Testis (tissue), 3 donors: ENCODE data around the gene CLCF1. TPM values are rescaled to one million over a fixed set of nuclear protein-coding genes. Genes with fewer than 3 reads are reported as not detected.

Experiments
- DNase-seq: peaks from one replicate; pipeline ENCODE4 v3.0.0-alpha.2; 2019
- H3K27ac ChIP-seq, 2 donors: fragments of 200-600 bp; sonication (generic); one replicate each; pipeline ENCODE4 v1.5.1; 2019
- H3K27me3 ChIP-seq: fragments of 200-600 bp; sonication (generic); one replicate; pipeline ENCODE4 v1.5.1; 2019
- H3K36me3 ChIP-seq: fragments of 200-600 bp; sonication (generic); one replicate; pipeline ENCODE4 v1.5.1; 2017; ENCODE audit warnings: low read depth; ENCODE audit errors: missing control alignments
- H3K4me1 ChIP-seq: fragments of 200-600 bp; sonication (generic); one replicate; pipeline ENCODE4 v1.5.1; 2019
- H3K4me3 ChIP-seq, 2 donors: fragments of 200-600 bp; sonication (generic); one replicate each; pipeline ENCODE4 v1.5.1; 2017 to 2019
- H3K9me3 ChIP-seq: fragments of 200-600 bp; sonication (generic); one replicate; pipeline ENCODE4 v1.5.1; 2017
- CTCF ChIP-seq, 3 experiments: fragments of 450-650 bp in 2 of 3; fragments of 200-600 bp in 1 of 3; sonication (generic) in 1 of 3; IDR thresholded peaks; one replicate each; pipeline ENCODE4 v1.5.1; 2016 to 2019; ENCODE audit warnings: antibody characterized with exemption in 3 of 3, mild to moderate bottlenecking in 2 of 3, moderate library complexity in 1 of 3
- POLR2A ChIP-seq: fragments of 450-650 bp; IDR thresholded peaks from one replicate; pipeline ENCODE4 v1.6.1; 2017; ENCODE audit warnings: antibody characterized with exemption, mild to moderate bottlenecking, moderate library complexity
- WGBS, 2 donors: methylation state at CpG; one replicate each; pipeline ENCODE4 v1.1.5; 2018; 5-methylcytosine and 5-hydroxymethylcytosine counted together
- intact Hi-C: fragments of 100-400 bp; cut with DNase I; formaldehyde crosslinking; loops from one replicate; pipeline ENCODE4 v1.15.1; 2023; ENCODE audit warnings: low total_unique reads
- polyA plus RNA-seq: library from polyadenylated mRNA; stranded (reverse); fragments of 350-450 nt; fragmentation: Illumina TruSeq; extraction: RNeasy Lipid Tissue Mini Kit (QIAGEN cat#74804); gene quantifications from one replicate; pipeline ENCODE4 v1.2.3, GENCODE V29; 2014; ENCODE audit warnings: low read depth, low replicate concordance; ENCODE audit not compliant: insufficient read depth
- total RNA-seq, 2 donors: library from RNA; depleted of rRNA; stranded (reverse); fragments of >200 nt; gene quantifications; one replicate each; pipeline ENCODE4 v1.2.3, GENCODE V29; 2016

Gene CLCF1
- total and polyA plus RNA-seq, 3 donors from 2014 or later = 2.7 to 6.8 (median 3.7) TPM

- intact Hi-C loops = no loop called here
- H3K4me3 ChIP-seq = no peak overlapping the region
- TF ChIP-seq CTCF (IDR thresholded peaks at IDR 0.05) = no peak
- TF ChIP-seq POLR2A = no peak
- no peak overlapping the region for H3K27ac ChIP-seq
- H3K4me1 ChIP-seq = peaks cover 16% of the 10 kb centered on the region
- 53 to 58% methylated on average over 15 of the region's 15 CpGs for WGBS, 2 donors
- DNase-seq = no peak
- H3K27me3 ChIP-seq = no peaks in the 10 kb centered on the region
- H3K9me3 ChIP-seq = no peaks in the 10 kb centered on the region
- H3K36me3 ChIP-seq = no peaks in the 10 kb centered on the region
Observed at GRCh38 chr11:67375320-67376055, 2.1 kb upstream of the CLCF1 start.

- Histone ChIP-seq H3K27me3 (no peaks in the 10 kb centered on the region), H3K4me3 (no peak overlapping the region), H3K36me3 (no peaks in the 10 kb centered on the region), H3K27ac (peak overlapping the region in 1 of 2 donors; percentile 91), H3K4me1 (peaks cover 22% of the 10 kb centered on the region), H3K9me3 (no peaks in the 10 kb centered on the region)
- intact Hi-C loops = no loop called here
- no peak for DNase-seq
- TF ChIP-seq POLR2A (no peak), CTCF (IDR thresholded peaks at IDR 0.05) (no peak)
- 20 to 41% methylated on average over 3 to 9 of the region's 9 CpGs for WGBS, 2 donors
Observed at GRCh38 chr11:67374571-67375281, 1.3 kb upstream of the CLCF1 start.

- peak overlapping the region; percentile 64 to 69 for H3K4me3 ChIP-seq
- H3K27ac ChIP-seq = peak overlapping the region; percentile 56 to 91
- TF ChIP-seq CTCF (IDR thresholded peaks at IDR 0.05) (peak in 2 of 3 experiments; percentile 16 to 39), POLR2A (no peak)
- H3K4me1 ChIP-seq = peaks cover 24% of the 10 kb centered on the region
- 10 to 19% methylated on average over 23 to 39 of the region's 40 CpGs for WGBS, 2 donors
- no peaks in the 10 kb centered on the region for H3K27me3 ChIP-seq
- peak; percentile 62 for DNase-seq
- H3K36me3 ChIP-seq = no peaks in the 10 kb centered on the region
- no peaks in the 10 kb centered on the region for H3K9me3 ChIP-seq
- intact Hi-C loops = no loop called here
Observed at GRCh38 chr11:67373648-67374570, 511 bp upstream of the CLCF1 start.

GRCh38 chr11:67372321-67372992 is 941 bp downstream of the CLCF1 start:
- H3K4me3 ChIP-seq = peak overlapping the region; percentile 64 to 69
- WGBS, 2 donors = 0 to 1% methylated on average over 3 to 44 of the region's 78 CpGs
- no peak for DNase-seq
- no peaks in the 10 kb centered on the region for H3K27me3 ChIP-seq
- peaks cover 25% of the 10 kb centered on the region for H3K4me1 ChIP-seq
- no peaks in the 10 kb centered on the region for H3K9me3 ChIP-seq
- intact Hi-C loops = no loop called here
- H3K36me3 ChIP-seq = no peaks in the 10 kb centered on the region
- no peak for TF ChIP-seq POLR2A
- no peak for TF ChIP-seq CTCF (IDR thresholded peaks at IDR 0.05)
- H3K27ac ChIP-seq = peak overlapping the region in 1 of 2 donors; percentile 91
